ENCODE data around the gene KIF1B.
A peak's percentile ranks its signal among the peaks of the same experiment; 100 is the strongest.
"Not testable (repeated sequence)": the region's sequence is repeated elsewhere in the genome, so short reads cannot be mapped to it uniquely, and the experiment has no call there.

Gene KIF1B

GRCh38 chr1:10196976-10197375 lies 13.4 kb upstream of the KIF1B start:
- DNase-seq = no peak

DNA sequence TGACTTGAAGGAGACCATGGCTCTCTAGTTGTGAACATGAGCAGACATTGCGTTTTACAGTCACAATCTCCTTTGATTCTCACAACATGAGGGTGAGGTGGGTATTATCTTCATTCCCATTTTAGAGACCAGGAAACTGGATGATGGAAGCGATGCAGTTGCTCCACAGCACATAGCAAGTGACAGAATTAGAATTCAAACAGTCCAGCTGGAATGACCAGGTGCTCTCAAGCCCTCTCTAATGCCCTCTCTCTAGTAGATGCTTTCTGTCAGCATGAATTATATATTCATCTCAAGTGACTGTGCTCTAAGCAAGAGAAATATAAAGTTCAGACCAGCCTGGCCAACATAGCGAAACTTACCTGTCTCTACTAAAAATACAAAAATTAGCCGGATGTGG lies 9.8 kb upstream of the KIF1B start:
- DNase-seq = no peak

GRCh38 chr1:10204003-10204642 lies 6.2 kb upstream of the KIF1B start:
- DNase-seq = no peak

DNA sequence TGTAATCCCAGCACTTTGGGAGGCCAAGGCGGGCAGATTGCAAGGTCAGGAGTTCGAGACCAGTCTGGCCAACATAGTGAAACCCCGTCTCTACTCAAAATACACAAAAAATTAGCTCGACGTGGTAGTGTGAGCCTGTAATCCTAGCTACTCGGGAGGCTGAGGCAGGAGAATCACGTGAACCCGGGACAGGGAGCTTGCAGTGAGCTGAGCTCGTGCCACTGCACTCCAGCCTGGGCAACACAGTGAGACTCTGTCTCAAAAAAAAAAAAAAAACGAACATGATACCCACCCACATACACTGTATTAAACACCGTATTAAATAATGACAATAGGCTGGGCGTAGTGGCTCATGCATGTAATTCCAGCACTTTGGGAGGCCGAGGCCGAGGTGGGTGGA lies 5.2 kb upstream of the KIF1B start:
- DNase-seq = not testable (repeated sequence)

DNA sequence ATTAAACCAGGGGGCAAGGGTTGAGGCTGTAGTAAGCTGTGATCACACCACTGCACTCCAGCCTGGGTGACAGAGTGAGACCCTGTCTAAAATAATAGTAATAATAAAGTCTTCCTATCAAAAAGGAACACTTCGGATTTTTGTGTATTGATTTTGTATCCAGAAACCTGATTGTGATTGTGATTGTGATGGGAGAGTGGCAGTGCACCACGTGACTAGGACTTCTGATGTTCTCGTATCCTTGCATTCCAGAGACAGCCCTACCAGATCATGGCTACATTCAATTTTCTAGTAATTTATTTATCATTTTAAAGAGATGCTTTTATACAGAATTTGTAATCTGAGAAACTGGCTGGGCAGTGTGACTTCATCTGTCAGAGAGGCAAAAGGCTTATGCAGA lies 2.6 kb upstream of the KIF1B start:
- DNase-seq = no peak

DNA sequence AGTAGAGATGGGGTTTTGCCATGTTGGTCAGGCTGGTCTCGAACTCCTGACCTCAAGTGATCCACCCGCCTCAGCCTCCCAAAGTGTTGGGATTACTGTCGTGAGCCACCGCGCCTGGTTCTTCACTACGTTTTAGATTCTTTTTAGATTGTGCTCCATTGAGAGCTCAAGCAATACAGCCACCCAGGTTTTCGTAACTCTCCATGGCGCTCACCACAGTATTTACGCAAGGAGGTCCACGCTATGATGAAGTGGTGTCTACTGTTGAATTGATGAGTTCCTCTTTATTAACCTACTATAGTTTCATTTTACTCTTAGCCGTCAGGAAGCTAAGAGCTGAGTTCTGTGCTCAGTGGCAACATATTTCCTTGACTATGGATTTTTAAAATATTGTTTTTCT lies 1.8 kb upstream of the KIF1B start:
- no peak for DNase-seq

DNA sequence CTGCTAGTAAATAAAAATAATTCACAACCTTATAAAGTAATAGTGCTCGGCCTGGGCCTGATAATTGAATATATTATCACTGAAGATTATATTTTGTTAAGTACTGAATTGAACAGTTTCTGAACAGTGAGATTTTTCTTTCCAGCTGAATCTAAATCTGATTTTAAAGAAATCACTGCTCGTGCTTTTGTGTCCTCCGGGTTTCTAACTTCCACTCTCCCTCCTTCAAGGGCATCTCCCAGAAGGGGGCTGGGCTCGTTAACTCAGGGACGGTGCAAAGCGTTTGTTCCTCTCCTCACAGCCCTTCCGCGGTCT lies 823 bp upstream of the KIF1B start:
- no peak for DNase-seq

- peak; percentile 30 for DNase-seq
Measured at GRCh38 chr1:10210841-10211804, 753 bp downstream of the KIF1B start.

GRCh38 chr1:10211805-10212410 lies 1.5 kb downstream of the KIF1B start:
- DNase-seq = peak; percentile 15

GRCh38 chr1:10212476-10212875 lies 2.1 kb downstream of the KIF1B start:
- DNase-seq = no peak

DNA sequence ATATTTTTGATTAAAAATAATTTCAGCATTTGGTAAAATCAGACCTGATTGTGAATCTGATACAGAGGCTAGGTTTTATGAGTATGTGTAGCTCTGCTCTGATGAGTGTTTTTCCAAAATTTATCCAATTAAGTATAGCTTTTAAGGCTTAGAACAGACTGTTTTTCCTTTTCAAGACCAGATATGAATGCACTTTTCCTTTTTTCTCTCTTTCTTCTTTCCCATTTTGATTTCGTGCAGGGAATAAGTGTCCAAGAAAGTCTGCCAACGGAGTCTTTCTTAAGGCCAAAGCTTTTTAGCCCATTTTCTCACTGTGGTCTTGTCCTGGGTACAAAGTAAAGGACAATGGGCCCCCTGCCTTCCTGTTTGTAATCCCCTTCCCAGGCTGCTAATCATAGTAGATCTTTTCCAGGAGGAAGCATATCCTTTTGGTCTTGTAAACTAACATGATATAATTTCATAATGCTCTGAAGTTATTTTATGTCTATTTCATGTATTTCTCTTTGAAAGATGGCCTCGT lies 2.9 kb downstream of the KIF1B start:
- DNase-seq = no peak

GRCh38 chr1:10216090-10216749 lies 5.8 kb downstream of the KIF1B start:
- DNase-seq = no peak

GRCh38 chr1:10217748-10218441 lies 7.5 kb downstream of the KIF1B start:
- DNase-seq = no peak

DNA sequence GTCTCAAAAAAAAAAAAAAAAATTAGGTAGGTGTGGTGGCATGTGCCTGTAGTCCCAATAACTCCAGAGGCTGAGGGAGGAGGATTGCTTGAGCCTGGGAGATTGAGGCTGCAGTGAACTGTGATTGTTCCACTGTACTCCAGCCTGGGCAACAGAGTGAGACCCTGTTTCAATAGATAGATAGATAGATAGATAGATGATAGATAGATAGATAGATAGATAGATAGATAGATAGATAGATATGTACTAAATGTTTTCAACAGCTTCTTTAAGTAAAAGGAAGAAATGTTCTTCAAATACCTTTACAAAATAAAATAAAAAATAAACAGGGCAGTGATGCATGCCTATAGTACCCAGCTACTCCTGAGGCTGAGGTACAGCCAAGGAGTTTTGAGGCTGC lies 9.8 kb downstream of the KIF1B start:
- DNase-seq = no peak

GRCh38 chr1:10220657-10221056 lies 10.3 kb downstream of the KIF1B start:
- DNase-seq = not testable (repeated sequence)

DNA sequence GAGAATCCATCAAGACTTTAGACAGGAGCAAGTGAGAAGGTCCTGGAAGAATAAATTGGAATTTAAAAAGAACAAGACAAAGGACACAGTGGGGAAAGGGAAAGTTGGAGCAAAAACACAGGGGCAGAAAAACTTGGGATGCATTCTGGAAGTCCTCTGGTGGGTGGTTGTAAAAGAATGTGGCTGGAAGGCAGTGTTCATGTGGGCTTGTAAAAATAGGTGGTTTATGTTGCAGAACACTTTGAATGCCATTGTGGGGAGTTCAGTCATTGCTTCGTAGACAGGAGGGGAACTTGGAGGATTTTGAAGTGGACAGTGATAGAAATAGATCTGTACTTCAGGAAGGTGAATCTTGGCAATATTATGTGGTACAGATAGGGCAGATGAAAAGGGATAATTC lies 15.2 kb downstream of the KIF1B start:
- DNase-seq = no peak

DNA sequence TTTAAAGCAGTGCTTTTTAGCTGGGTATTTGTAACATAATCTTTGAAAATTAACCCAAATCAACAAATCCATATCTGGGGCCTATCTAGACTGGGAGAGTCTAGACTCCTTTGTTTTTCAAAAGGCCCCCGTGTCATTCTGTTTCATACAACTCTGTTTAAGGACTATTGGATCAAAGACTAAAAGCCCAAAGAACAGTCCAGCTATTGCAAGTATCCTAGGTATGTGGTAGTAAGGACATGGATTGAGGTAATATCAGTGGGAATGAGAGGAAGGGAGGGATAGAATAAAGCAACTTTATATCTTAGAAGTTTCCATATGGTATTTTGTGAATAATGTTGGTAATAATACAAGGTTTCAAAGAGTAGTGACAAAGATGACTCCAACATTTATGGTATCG lies 18.2 kb downstream of the KIF1B start:
- no peak for DNase-seq

DNA sequence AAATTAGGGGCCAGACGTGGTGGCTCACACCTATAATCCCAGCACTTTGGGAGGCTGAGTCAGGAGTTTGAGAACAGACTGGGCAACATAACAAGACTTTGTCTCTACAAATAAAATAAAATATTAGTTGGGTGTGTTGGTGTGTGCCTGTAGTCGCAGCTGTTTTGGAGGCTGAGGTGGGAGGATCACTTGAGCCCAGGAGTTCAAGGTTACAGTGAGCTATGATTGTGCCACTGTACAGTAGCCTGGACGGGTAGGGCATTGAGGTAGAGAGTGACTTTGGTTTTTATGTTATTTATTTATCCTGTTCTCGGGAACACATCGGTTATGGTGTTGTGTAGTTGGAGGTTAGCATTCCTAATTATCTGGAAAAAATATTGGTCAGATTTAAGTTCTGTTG lies 19.5 kb downstream of the KIF1B start:
- DNase-seq = no peak

DNA sequence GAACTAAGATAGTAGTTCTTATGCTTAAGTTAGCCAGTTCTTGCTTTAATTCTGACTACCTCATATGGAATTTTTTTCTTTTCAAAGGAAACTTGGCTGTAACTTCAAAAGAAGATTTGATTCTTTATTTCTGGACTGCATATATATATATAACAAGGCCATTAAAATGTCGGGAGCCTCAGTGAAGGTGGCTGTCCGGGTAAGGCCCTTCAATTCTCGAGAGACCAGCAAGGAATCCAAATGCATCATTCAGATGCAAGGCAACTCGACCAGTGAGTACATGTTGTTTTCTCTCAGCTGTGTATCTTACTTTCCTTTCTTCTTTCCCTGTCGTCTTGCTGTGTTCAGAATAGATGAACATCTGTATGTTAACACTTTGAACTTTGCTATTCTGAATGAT lies 21.8 kb downstream of the KIF1B start:
- no peak for DNase-seq

DNA sequence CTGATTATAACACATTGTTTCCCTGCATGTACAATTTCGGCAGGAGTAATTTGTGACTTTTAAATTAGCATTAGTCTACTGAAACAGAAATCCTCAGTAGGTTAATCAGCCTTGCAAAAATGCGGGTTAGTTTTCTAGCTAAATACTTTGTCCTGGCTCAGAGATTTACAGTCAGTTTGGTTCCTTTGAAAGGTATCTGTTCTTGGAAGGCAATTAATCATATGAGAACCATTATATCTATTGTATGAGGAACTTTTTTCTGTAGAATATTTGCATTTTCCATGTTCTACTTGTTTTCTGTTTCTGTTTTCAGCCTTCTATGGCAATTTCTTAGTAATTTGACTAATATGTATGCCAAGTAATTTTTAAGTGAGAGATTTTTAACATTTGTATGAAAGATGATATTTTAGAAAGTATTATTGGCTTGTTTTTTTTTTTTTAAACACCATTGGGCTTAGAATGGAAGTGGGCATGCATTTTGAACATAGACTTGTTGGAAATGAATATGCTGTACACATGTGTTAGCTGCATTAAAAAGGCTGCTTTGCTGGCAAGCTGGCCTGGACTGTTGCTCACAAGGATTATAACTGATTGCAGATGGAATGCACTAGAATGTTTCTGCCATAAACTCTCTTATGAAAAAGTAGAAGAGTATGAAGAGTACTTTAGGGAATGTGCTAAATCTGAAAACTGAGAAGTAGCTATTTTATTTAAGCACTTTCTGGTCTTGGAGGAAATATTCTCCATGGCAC lies 26.2 kb downstream of the KIF1B start:
- DNase-seq = no peak

- no peak for DNase-seq
Measured at GRCh38 chr1:10237157-10237539, 26.8 kb downstream of the KIF1B start.

GRCh38 chr1:10242135-10242534 lies 31.8 kb downstream of the KIF1B start:
- no peak for DNase-seq
